Activated CD4-positive, alpha-beta T cell treated with anti-CD3 and anti-CD28 coated beads, Interleukin-2, Interleukin-6, amounts not matched to agents 100 ng/mL and 50 ng/mL, durations not matched to agents 16 hours and 8 hours (primary cell): ENCODE data around the gene TMEM273.

Experiments
- DNase-seq: peaks from one replicate; pipeline ENCODE4 v3.0.0-alpha.2; 2020

The TMEM273 gene

DNA sequence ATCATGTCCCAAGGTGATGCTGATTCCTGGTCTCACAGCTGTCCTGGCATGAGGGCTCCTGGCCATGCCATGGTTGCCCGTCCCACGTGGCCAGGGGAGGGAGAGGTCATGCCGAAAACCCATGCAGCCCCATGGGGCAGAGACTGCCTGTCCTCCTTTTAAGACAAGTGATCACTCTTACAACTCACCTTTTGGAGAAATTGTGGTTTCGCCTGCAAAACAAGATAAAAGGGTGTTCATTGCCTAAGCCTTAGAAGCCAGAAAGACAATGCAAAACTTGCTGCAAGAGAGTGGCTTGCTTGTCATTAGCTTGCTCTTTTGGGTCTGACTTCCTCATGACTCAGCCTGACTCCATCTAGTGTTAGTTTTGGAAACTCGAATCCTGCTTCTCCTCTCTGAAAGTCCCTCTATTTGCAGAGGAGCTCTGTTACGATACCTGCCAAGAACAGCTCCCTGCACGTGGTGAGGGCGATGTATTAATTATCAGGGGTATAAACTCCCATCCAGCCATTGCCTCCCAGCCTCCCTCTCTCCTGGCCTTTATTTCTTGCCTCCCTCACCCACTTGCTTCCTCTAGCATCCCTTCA, 26.7 kb downstream of the TMEM273 start:
- DNase-seq, result no peak

DNA sequence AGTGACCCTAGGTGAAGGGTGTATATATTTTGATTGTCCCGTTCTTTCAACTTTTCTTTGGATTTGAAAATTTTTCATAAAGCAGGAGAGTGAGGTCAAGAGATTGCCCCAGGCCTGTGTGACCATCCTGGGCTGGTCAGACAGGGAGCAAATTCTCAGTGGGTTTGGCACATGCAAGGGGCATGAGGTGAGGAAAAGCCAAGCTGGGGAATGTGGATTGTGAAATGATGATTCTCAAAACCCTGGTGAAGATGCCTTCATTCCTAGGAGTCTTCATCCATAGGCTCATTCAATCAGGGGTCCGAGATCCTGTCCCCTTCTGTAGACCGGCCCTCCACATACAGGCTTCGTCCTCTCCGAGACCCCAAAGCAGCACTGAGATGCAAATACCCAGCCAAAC, 27.4 kb downstream of the TMEM273 start:
- DNase-seq, result no peak

DNA sequence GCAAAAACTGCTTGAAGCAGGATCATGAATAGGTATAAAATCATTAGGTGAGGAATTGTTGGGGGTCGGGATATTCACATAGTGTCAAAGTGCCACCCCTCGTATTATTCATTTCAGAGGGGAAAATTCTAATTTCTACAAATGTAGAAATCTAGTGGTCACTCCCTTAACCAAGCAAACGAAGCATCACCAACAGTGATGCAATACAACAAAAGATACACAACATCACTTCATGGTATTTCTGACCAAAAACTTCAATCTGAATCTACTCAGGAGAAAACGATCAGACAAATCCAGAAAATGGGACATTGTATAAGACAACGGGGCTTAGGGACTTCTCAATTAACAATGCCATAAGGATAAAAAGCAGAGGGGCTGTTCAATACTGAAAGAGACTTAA, 28.1 kb downstream of the TMEM273 start:
- DNase-seq, result no peak

DNA sequence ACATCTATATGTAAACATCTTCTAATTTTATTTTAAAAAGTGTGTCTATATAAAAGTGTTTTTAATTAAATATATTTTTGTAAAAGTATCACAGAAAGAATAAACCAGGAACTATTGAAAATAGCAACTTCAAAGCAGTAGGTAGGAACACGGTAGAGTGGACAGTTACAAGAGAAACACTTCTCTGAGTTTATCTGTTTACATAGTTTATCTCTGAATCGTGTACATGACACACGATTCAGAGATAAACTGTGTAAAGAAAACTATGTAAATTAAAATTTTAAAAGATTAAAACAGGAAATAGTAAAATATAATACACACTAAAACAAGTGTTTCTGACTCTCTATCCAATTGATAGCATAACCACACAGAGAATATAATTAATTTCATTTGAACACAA, 29.3 kb downstream of the TMEM273 start:
- no peak for DNase-seq

DNA sequence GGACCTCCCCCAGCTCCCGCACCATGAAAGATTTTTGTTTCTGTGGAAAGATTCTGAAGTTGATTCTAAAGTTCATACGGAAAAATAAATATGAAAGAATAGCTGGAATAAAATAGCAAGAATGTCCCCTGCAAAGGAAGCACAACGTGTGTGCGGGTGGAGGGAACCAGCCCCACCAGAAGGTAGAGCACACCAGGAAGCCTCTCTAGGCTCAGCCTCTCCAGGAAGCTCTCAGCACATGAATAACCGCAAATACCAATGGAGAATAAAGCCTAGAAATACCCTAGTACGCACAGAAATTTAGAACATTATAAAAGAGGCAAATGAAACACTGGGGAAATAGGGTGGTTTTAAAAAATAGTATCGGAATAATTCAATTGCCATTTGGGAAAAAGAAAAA, 29.8 kb downstream of the TMEM273 start:
- no peak for DNase-seq

DNA sequence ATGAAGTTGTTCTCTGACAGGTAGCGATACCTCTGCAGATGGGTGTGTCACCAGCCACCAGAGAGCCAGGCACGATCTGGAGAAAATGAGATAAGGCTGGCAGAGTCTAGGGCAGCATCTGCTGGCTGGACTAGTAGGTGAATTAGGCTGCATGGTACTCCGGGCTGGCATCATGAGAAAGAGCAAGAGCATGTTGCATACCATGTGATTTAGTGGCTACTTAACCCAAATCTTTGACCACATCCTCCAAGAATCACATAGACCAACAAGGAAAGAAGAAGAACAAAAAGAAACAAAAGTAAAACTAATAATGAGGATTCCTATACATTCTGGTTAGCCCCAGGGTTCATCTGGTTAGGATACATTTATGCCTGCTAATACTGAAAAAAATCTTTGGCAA, 31.0 kb downstream of the TMEM273 start:
- no peak for DNase-seq

DNA sequence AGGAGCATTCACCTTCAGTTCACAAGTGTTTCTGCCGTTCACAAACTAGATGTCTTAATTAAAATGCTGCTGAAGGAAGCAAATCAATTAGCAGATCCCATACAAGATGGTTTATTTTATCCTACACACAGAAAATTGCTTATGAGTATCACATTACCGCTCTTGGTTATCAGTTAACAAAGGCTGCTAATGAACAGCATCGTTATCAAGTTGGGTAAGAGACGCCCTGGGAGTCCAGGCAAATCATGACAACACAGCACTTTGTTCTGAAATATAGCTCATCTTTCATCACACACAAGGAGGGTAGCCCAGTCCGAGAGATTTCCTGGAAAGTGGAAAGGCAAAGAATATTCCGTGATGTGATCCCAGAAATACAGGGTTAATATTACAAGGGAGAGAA, 33.5 kb downstream of the TMEM273 start:
- DNase-seq, result no peak

DNA sequence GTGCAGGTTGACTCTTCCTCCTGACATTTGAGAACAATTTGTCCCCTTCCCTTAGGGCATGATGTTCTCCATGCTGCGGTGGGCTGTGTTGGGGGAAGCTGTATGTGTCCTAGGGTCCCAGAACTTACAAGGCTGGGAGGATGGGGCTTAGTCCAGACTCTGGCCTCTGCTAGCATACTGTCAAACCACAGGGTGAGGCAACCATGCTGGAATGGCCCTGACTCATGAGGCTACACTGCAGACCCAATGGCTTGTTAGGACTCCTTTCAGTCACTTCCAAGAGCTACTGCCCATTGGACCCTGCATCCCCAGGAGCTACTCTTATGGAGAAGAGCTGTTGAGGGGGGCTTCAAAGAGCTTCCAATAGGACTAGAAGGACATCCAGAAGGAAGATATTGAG, 34.2 kb downstream of the TMEM273 start:
- no peak for DNase-seq

DNA sequence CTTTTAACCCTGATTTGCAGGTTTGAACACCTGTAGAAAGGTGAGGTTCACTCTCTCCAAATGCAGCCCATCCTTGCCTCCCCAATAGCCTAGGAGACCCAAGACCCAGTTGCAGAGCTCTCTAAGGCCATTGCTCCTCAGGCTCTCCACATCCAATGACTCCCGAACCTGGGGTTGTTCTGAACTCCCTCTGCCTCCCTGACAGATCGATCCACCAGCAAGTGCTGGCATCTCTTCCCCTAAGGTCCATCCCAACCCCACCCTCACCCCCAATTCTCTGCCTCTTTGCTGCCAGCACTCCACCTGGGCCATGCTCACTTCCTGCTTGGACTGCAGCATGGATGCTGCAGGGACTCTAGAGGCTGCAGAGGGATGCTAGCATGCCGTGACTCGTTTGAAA, 35.1 kb downstream of the TMEM273 start:
- DNase-seq, result no peak

DNA sequence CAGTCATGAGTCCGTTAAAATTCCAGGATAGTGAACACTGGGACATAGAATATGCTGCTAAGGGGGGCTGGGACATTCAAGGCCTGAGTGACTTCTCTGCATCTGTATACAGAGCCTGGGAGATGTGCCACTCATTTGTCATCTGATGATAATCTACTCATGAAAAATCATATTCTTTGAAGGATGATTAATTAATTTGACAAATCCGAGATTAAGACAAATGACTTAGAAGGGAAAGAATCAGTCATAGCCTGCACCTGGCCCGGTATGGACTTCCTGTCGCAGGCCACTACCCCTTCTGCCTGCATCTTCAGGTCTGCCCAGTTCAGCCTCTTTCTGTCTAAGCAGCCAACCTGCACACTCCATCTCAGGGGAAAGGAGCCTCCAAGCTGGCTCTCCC, 35.5 kb downstream of the TMEM273 start:
- DNase-seq, result no peak

DNA sequence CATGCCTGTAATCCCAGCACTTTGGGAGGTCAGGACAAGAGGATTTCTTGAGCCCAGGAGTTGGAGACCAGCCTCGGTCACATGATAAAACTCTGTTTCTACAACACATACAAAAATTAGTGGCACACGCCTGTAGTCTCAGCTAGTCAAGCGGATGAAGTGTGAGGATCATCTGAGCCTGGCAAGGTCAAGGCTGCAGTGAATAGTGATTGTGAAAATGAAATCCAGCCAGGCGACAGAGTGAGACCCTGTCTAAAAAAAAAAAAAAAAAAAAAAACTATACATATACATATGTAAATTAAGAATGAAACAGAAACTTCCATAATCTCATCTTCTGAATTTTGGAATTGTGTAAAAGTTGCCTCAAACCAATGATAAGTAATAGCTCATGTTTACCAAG, 36.2 kb downstream of the TMEM273 start:
- DNase-seq, result no peak

DNA sequence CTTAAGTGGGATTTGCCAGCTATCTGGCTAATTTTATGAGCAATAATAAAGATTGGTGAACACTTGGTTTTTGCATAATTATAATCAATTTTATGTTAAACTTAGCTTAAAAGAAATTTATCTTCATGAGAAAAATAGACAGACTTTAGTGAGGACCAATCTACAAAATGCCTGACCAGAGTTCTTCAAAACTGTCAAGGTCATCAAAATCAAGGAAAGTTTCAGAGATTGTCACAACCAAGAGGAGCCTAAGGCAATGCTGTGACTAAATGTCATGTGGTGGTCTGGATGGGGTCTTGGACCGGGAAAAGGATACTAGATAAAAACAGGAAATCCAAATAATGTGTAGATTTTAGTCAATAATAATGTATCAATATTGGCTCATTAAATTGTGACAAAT, 36.7 kb downstream of the TMEM273 start:
- DNase-seq, result no peak

DNA sequence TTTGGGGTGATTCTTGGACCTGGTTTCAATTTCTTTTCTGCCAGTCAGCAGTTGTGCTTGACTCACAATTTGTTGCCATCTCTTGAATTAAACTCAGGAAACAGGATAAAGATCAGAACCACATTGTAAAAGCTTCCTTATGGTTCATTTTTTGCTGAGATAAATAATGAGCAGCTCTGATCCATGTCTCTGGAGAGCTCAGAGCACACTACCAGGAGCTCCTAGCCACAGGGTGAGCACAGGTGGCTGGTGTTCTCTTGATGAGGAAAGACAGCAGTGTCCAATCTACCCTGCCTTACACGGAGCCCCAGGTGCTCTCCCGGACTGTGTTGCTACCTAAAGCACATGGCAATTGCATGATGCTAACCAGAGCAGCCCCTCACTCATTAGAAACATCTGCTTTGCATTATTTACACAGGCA, 37.2 kb downstream of the TMEM273 start:
- no peak for DNase-seq

DNA sequence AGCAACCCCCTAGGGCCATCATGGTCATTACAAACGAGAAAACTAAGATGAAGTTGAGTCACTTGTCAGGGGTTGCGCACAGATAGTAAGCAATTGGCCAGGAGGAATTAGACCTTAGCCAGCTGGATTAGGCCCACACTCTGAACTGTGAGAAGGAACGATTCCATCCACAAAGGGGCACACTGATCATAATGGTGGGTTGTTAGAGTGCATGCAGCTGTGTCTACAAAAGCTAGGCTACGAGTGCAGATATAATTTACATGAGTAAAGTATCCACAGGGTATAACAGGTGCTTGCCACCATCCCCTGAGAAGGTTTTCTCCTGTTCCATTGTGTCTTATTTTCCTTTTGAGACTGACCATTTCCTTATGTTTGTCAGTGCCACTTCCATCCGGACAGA, 37.8 kb downstream of the TMEM273 start:
- DNase-seq, result no peak

DNA sequence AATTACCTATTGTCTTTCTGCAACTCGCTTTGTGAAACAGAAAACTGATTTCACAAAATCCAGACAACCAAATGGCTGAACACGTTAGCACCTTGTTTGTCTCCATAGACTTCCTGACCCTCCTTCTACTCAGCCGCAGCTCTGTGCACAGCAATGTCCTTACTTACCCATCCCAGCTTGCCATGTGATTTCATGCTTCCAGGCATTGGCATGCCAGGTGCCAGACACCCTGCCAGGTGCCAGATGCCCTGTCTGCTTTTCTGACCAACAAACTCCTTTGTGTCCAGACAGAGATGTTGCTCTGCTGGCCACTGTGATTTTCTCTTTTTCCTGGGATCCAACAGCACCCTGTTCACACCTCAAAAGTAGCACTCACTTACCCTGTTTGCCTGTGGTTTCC, 38.3 kb downstream of the TMEM273 start:
- DNase-seq, result no peak

DNA sequence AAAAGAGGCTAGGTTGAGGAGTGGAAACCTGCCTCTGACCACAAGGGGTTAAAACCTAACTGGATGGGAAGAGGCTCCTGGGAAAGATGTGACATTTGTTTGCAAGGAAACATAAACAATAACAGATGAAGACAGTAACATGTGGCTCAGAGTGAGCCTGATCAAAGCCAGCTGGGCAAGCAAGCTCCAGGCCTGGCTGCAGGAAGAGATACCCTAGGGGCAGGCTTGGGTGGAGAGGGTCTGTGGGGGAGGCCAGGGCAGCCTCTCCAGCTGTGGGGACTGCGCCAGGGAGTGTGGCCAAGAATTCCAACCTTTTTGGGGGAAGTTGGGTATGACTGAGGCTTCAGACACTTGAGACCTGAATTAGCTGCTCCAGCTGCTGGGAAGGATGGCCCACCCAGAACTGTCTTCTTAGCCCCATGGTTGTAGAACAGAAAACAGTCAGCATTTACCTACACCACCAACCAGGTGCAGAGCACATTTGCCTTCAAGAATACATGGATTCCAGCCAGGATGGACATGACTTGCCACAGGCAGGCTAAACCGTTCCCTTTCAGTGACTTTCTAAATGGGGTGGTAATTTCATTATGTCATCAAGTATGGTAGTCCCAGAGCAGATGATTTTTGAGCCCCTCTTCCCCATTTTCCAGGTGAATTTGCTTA, 44.0 kb downstream of the TMEM273 start:
- DNase-seq, result no peak

DNA sequence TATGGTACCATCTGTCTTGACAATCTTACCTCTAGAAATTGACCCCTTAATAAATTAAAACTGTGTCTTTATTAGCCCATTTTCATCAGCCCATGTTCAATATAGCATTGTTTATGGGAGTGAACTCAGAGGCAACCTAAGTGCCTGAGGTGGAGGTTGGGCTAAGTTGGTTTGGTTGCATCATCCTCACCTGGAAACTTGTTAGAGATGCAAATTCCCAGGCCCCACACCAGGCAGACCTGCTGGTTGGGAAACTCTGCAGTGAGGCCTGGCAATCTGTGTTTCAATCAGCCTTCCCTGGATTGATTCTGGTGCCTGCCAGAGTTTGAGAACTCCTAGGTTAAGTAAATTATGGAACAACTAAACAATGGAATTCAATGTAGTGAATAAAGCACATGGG, 44.9 kb downstream of the TMEM273 start:
- no peak for DNase-seq

DNA sequence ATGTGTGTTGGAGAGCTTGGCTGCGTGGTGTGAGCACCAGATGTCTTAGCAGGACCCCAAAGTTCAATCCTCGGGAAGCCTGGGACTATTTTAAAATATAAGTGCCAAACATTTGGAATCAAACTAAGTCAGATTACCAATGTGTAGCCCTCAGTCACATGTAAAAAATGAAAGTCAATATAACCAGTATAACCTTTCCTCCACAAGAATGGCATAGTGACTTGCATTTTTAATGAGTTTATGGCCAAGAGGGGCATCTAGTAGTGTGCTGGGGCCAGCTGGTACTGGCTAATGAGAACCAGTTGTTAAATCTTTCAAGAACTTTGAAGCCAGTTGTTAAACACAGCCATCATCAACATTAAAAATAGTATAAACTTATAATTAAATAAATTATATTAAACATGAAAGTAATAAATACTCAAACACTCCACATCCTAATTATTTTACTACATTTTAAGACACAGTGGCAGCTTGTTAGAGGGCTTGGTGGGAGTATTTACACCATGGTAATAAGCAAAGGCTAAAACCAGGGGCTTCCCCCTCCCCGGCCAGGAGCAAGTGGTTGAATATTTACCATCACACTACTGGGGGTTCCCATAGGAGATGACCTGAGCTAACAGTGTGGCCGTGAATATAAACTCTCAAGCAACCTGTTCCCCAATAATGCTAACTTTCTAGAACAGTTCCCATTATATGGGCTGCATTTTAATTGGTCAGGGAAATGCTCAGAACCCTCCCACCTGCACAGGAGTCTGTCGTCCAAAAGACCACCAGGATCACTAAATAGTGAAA, 46.5 kb downstream of the TMEM273 start:
- no peak for DNase-seq

DNA sequence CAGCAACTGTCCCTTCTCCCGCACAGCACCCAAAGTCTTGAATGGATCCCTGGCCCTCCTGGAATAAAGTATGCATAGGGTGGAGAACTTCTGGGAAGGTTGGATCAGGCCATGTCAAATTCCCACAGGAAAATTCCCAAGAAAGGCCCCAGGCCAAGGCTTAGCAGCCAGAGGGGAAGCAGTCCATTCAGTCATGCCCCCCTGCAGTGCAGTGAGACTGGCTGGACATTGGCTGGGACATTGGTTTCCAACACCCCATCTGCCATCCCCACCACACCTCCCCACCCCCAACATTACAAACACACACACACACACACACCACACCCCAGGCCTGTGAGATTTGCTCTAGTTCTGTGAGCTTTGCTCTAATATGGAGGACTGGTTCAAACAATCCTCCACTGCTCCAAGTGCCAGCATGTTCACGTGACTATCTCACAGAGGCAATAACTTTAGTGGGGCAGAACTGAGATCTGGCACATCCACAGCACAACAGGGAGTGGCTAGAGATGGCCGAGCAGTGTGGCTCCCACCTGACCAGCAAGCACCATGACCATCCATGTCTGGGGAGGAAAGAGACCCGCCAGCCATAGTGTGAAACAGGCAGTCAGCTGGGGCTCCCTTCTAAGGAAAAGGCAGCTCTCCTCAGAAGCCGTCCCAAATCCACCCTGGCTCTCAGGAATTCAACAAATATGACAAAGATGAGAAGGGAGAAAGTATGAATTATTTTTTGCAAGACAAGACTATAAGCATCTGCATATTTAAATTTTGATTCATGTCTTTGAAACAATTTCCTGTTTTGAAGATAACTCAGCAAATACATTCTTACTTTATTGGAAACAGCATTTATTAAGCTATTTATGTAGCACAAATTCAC, 47.6 kb downstream of the TMEM273 start:
- DNase-seq, result no peak

DNA sequence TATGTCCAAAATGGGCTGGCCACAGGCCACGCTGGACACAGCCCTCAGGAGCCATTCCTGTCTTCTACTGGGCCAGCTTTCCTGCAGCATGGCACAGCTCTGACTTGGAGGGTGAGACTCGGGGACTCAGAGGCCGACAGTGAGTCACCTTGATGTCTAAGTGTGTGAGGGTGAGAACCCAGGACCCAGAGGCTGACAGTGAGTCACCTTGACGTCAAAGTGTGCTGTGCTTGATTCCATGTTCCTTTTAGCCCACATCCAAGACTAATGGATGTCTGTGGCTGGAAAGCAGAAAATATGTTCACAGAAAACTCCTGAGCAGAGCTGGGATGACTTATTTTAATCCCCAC, 48.4 kb downstream of the TMEM273 start:
- DNase-seq, result no peak

DNA sequence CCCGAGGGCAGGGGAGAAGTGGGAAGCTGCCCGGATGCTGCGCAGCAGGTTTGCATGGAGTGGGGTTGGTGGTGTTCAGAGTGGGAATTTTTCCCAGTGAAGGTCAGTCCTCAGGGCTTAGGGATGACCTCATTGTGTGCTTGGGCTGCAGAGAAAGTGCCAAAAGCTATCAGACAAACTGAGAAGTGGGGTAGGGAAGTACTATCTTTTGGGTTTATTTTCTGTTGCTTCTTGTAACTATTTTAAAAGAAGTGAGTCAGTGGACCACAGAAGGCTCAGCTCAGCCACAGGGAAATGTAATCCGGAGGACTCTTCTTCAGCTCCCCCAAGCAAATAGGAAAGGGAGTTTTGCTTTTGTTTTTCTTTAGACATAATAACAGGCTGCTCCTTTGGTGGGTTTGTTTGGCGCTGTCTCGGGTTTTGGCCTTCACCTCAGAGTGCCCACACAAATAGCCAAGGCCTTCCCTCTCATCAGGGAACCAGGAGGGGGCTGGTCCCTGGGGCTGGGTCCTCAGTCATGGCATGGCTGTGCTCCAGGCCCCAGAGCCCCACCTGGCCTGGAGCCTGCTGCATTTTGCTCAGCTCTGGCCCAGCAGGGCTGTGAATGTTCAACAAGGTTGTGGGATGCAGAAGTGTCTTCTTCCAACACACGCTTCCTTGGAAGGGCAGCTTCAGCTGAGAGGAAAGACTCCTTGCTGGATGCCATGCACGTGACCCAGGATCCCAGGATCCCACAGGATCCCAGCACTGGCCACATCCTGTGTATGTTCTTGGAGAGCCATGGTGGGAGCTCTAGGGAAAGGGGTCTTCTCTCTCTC, 49.0 kb downstream of the TMEM273 start:
- no peak for DNase-seq

DNA sequence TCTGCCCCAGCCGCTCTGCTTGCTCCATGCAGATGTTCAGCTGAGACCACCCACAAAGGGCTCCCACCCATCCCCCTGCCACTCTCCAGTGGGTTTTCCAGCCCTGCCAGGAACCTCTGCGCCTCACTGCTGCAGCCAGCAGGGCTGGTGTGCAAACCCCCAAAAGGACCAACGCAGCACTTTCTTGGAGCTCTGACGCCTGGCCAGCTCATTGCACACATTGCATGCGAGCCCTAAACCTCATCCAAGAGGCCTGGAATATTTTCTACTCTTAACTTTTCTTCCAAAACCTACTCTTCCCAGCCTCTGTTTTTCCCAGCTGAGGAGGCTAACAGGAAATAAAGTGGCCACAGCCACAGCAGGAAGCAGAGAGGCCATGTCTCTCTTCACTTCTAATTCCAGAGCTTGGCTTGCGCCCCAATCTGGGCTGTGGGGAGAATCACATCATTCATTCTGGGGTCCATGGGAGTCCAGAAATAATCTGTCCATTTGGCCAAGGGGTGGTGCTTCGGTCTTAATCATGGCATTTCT, 49.8 kb downstream of the TMEM273 start:
- no peak for DNase-seq
